ENCODE data around the gene DACH1.

The DACH1 gene

GRCh38 chr13:71672512-71672911 lies 194.5 kb downstream of the DACH1 start:
- no peak for TF ChIP-seq CTCF (IDR thresholded peaks at IDR 0.05; ENCODE audit: borderline replicate concordance, control extremely low read depth, extremely low read depth, insufficient read depth, missing control alignments)
- in situ Hi-C loops (cut with MboI; ENCODE audit: low sequenced_read_pairs, unreplicated experiment) = no loop called here
- DNase-seq (ENCODE audit: low spot score) = no peak

- no peak for TF ChIP-seq CTCF (IDR thresholded peaks at IDR 0.05; ENCODE audit: borderline replicate concordance, control extremely low read depth, extremely low read depth, insufficient read depth, missing control alignments)
- no peak for DNase-seq (ENCODE audit: low spot score)
- in situ Hi-C loops (cut with MboI; ENCODE audit: low sequenced_read_pairs, unreplicated experiment) = no loop called here
These were observed 203.6 kb downstream of the DACH1 start for GRCh38 chr13:71663431-71663830.

- no peak for TF ChIP-seq CTCF (IDR thresholded peaks at IDR 0.05; ENCODE audit: borderline replicate concordance, control extremely low read depth, extremely low read depth, insufficient read depth, missing control alignments)
- in situ Hi-C loops (cut with MboI; ENCODE audit: low sequenced_read_pairs, unreplicated experiment) = no loop called here
- no peak for DNase-seq (ENCODE audit: low spot score)
These were observed 205.1 kb downstream of the DACH1 start for GRCh38 chr13:71661921-71662320.

GRCh38 chr13:71659404-71659803 lies 207.6 kb downstream of the DACH1 start:
- no peak for TF ChIP-seq CTCF (IDR thresholded peaks at IDR 0.05; ENCODE audit: borderline replicate concordance, control extremely low read depth, extremely low read depth, insufficient read depth, missing control alignments)
- DNase-seq (ENCODE audit: low spot score) = no peak
- in situ Hi-C loops (cut with MboI; ENCODE audit: low sequenced_read_pairs, unreplicated experiment) = no loop called here

- in situ Hi-C loops (cut with MboI; ENCODE audit: low sequenced_read_pairs, unreplicated experiment) = no loop called here
- no peak for DNase-seq (ENCODE audit: low spot score)
- no peak for TF ChIP-seq CTCF (IDR thresholded peaks at IDR 0.05; ENCODE audit: borderline replicate concordance, control extremely low read depth, extremely low read depth, insufficient read depth, missing control alignments)
These were observed 221.5 kb downstream of the DACH1 start for GRCh38 chr13:71645467-71645866.

GRCh38 chr13:71644579-71644978 lies 222.4 kb downstream of the DACH1 start:
- TF ChIP-seq CTCF (IDR thresholded peaks at IDR 0.05; ENCODE audit: borderline replicate concordance, control extremely low read depth, extremely low read depth, insufficient read depth, missing control alignments) = no peak
- in situ Hi-C loops (cut with MboI; ENCODE audit: low sequenced_read_pairs, unreplicated experiment) = no loop called here
- no peak for DNase-seq (ENCODE audit: low spot score)

- in situ Hi-C loops (cut with MboI; ENCODE audit: low sequenced_read_pairs, unreplicated experiment) = no loop called here
- no peak for DNase-seq (ENCODE audit: low spot score)
- no peak for TF ChIP-seq CTCF (IDR thresholded peaks at IDR 0.05; ENCODE audit: borderline replicate concordance, control extremely low read depth, extremely low read depth, insufficient read depth, missing control alignments)
These were observed 223.6 kb downstream of the DACH1 start for GRCh38 chr13:71643448-71643860.
